Peyer's patch (tissue), 4 donors: ENCODE data around the gene SETD1A. TPM values are rescaled to one million over a fixed set of nuclear protein-coding genes. Genes with fewer than 3 reads are reported as not detected.

ENCODE experiments used
- DNase-seq, 3 donors: peaks; one replicate each; pipeline ENCODE4 v3.0.0-alpha.2; 2017 to 2019
- H3K27ac ChIP-seq, 4 donors: fragments of 200-600 bp; sonication (generic); one replicate each; pipeline ENCODE4 v1.5.1; 2016 to 2019
- H3K27me3 ChIP-seq, 2 donors: fragments of 200-600 bp; sonication (generic); one replicate each; pipeline ENCODE4 v1.5.1; 2019
- H3K36me3 ChIP-seq, 3 donors: fragments of 200-600 bp; sonication (generic); one replicate each; pipeline ENCODE4 v1.5.1; 2016 to 2019
- H3K4me1 ChIP-seq, 4 donors: fragments of 200-600 bp; sonication (generic); one replicate each; pipeline ENCODE4 v1.5.1; 2016 to 2019
- H3K4me3 ChIP-seq, 4 donors: fragments of 200-600 bp; sonication (generic); 1 replicate in 3 of 4; 2 replicates in 1 of 4; pipeline ENCODE4 v1.5.1; 2016 to 2019; ENCODE audit warnings: mild to moderate bottlenecking in 1 of 4
- H3K9me3 ChIP-seq, 4 donors: fragments of 200-600 bp; sonication (generic); one replicate each; pipeline ENCODE4 v1.5.1; 2016 to 2019; ENCODE audit warnings: mild to moderate bottlenecking in 1 of 4
- POLR2A ChIP-seq, 2 donors: fragments of 450-650 bp; IDR thresholded peaks; one replicate each; pipeline ENCODE4 v1.5.1; 2017; ENCODE audit warnings: antibody characterized with exemption in 2 of 2, mild to moderate bottlenecking in 2 of 2, moderate library complexity in 2 of 2
- total RNA-seq, 4 donors: library from RNA; depleted of rRNA; stranded (reverse); fragments of >200 nt; gene quantifications; one replicate each; pipeline ENCODE4 v1.1.0, GENCODE V29; 2016
- TF ChIP-seq, protein P1 (sequence below), 6 experiments: fragments of 450-650 bp in 4 of 6; fragments of 200-600 bp in 2 of 6; sonication (generic) in 1 of 6; IDR thresholded peaks; one replicate each; pipeline ENCODE4 v1.5.1; 2017 to 2019; ENCODE audit warnings: antibody characterized with exemption in 6 of 6, mild to moderate bottlenecking in 3 of 6, moderate library complexity in 1 of 6

Gene SETD1A
- total RNA-seq, 4 donors from 2014 or later = 10.0 to 22.0 (median 16.5) TPM

GRCh38 chr16:30965436-30965835, 7.9 kb downstream of the SETD1A start:
- no peak for DNase-seq
- TF ChIP-seq, protein P1, sequence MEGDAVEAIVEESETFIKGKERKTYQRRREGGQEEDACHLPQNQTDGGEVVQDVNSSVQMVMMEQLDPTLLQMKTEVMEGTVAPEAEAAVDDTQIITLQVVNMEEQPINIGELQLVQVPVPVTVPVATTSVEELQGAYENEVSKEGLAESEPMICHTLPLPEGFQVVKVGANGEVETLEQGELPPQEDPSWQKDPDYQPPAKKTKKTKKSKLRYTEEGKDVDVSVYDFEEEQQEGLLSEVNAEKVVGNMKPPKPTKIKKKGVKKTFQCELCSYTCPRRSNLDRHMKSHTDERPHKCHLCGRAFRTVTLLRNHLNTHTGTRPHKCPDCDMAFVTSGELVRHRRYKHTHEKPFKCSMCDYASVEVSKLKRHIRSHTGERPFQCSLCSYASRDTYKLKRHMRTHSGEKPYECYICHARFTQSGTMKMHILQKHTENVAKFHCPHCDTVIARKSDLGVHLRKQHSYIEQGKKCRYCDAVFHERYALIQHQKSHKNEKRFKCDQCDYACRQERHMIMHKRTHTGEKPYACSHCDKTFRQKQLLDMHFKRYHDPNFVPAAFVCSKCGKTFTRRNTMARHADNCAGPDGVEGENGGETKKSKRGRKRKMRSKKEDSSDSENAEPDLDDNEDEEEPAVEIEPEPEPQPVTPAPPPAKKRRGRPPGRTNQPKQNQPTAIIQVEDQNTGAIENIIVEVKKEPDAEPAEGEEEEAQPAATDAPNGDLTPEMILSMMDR (IDR thresholded peaks at IDR 0.05) = no peak
- TF ChIP-seq POLR2A (IDR thresholded peaks at IDR 0.05) = no peak
- peaks cover 0 to 96% (median 0%) of the 10 kb centered on the region in 3 donors for H3K36me3 ChIP-seq
- no peaks in the 10 kb centered on the region for H3K9me3 ChIP-seq
- H3K27ac ChIP-seq = no peak overlapping the region
- H3K27me3 ChIP-seq = no peaks in the 10 kb centered on the region
- H3K4me1 ChIP-seq = no peaks in the 10 kb centered on the region
- H3K4me3 ChIP-seq = no peak overlapping the region

GRCh38 chr16:30966033-30966619, 8.6 kb downstream of the SETD1A start:
- H3K27me3 ChIP-seq = no peaks in the 10 kb centered on the region
- H3K4me1 ChIP-seq = no peaks in the 10 kb centered on the region
- H3K27ac ChIP-seq = no peak overlapping the region
- peaks cover 0 to 98% (median 0%) of the 10 kb centered on the region in 3 donors for H3K36me3 ChIP-seq
- no peaks in the 10 kb centered on the region for H3K9me3 ChIP-seq
- no peak overlapping the region for H3K4me3 ChIP-seq
- TF ChIP-seq POLR2A (IDR thresholded peaks at IDR 0.05) = no peak
- TF ChIP-seq, protein P1 (IDR thresholded peaks at IDR 0.05) = no peak
- DNase-seq = no peak

DNA sequence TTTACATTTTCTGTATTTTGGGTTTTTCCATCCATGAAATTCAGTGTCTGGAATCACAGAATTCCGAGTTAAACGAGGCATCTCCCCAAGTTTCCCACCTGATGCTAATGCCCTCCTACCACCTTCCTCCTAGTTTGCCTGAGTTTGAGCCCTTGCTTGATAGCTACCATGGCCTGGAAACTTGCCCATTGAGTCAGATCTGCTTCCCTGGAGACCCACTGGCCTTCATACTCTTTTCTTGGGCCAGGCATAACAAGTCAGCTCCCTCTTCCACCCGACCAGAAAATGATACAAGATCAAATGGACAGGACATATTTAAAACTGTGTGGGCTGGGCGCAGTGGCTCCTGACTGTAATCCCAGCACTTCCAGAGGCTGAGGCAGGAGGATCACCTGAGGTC, 10.2 kb downstream of the SETD1A start:
- TF ChIP-seq, protein P1 (IDR thresholded peaks at IDR 0.05) = no peak
- TF ChIP-seq POLR2A (IDR thresholded peaks at IDR 0.05) = no peak
- no peaks in the 10 kb centered on the region for H3K4me1 ChIP-seq
- no peaks in the 10 kb centered on the region for H3K9me3 ChIP-seq
- H3K27ac ChIP-seq = no peak overlapping the region
- no peak overlapping the region for H3K4me3 ChIP-seq
- no peaks in the 10 kb centered on the region for H3K27me3 ChIP-seq
- no peak for DNase-seq
- peaks cover 0 to 98% (median 0%) of the 10 kb centered on the region in 3 donors for H3K36me3 ChIP-seq

- no peak overlapping the region for H3K4me3 ChIP-seq
- no peak for DNase-seq
- no peak overlapping the region for H3K27ac ChIP-seq
- H3K9me3 ChIP-seq = no peaks in the 10 kb centered on the region
- no peaks in the 10 kb centered on the region for H3K4me1 ChIP-seq
- TF ChIP-seq, protein P1 (IDR thresholded peaks at IDR 0.05) = no peak
- TF ChIP-seq POLR2A (IDR thresholded peaks at IDR 0.05) = no peak
- H3K27me3 ChIP-seq = no peaks in the 10 kb centered on the region
- peaks cover 0 to 98% (median 0%) of the 10 kb centered on the region in 3 donors for H3K36me3 ChIP-seq
Measured at GRCh38 chr16:30969246-30969842, 11.8 kb downstream of the SETD1A start.

DNA sequence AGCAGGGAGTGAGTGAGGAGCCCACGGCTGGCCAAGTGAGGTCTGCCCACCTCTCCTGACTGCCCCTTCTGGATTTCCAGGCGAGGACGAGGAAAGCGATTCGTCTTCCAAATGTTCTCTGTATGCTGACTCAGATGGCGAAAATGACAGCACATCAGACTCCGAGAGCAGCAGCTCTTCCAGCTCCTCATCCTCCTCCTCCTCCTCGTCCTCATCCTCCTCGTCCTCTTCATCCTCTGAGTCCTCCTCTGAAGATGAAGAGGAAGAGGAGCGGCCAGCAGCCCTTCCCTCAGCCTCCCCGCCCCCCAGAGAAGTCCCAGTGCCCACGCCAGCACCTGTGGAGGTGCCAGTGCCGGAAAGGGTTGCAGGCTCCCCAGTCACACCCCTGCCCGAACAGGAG, 13.7 kb downstream of the SETD1A start:
- no peak for DNase-seq
- no peaks in the 10 kb centered on the region for H3K4me1 ChIP-seq
- peaks cover 0 to 96% (median 0%) of the 10 kb centered on the region in 3 donors for H3K36me3 ChIP-seq
- H3K4me3 ChIP-seq = no peak overlapping the region
- no peaks in the 10 kb centered on the region for H3K27me3 ChIP-seq
- no peak overlapping the region for H3K27ac ChIP-seq
- TF ChIP-seq, protein P1 (IDR thresholded peaks at IDR 0.05) = no peak
- no peak for TF ChIP-seq POLR2A (IDR thresholded peaks at IDR 0.05)
- H3K9me3 ChIP-seq = no peaks in the 10 kb centered on the region
